Activated CD4-positive, alpha-beta memory T cell treated with anti-CD3 and anti-CD28 coated beads for 36 hours (primary cell): ENCODE data around the gene NPBWR2. TPM values are rescaled to one million over a fixed set of nuclear protein-coding genes. Genes with fewer than 3 reads are reported as not detected.
A peak's percentile ranks its signal among the peaks of the same experiment; 100 is the strongest.
"Not testable (repeated sequence)": the region's sequence is repeated elsewhere in the genome, so short reads cannot be mapped to it uniquely, and the experiment has no call there.

Experiments used
- CTCF ChIA-PET: fragments of 350-600 bp; sonication (Branson Sonifier 250); formaldehyde crosslinking; loops from one replicate; lab custom pipeline; 2021; ENCODE audit warnings: antibody characterized with exemption, inconsistent platforms; lab: Charles Lee
- POLR2A ChIA-PET: fragments of 350-600 bp; sonication (Branson Sonifier 250); formaldehyde crosslinking; loops from one replicate; lab custom pipeline; 2021; ENCODE audit warnings: antibody characterized with exemption; lab: Charles Lee
- DNase-seq: peaks from one replicate; pipeline ENCODE4 v3.0.0-alpha.2; 2020
- H3K27ac Mint-ChIP-seq: one replicate; pipeline ENCODE4 v1.8.0; 2021; ENCODE audit warnings: mixed read lengths
- H3K27me3 Mint-ChIP-seq: one replicate; pipeline ENCODE4 v1.8.0; 2021; ENCODE audit warnings: mixed read lengths
- H3K36me3 Mint-ChIP-seq: one replicate; pipeline ENCODE4 v1.8.0; 2021; ENCODE audit warnings: mixed read lengths
- H3K4me1 Mint-ChIP-seq: one replicate; pipeline ENCODE4 v1.8.0; 2021; ENCODE audit warnings: low read depth, mixed read lengths
- H3K4me3 Mint-ChIP-seq: one replicate; pipeline ENCODE4 v1.8.0; 2021; ENCODE audit warnings: mild to moderate bottlenecking, mixed read lengths
- H3K9me3 Mint-ChIP-seq: one replicate; pipeline ENCODE4 v1.8.0; 2021; ENCODE audit warnings: mixed read lengths
- intact Hi-C: fragments of 100-400 bp; cut with micrococcal nuclease; formaldehyde crosslinking; loops from one replicate; pipeline ENCODE4 v1.15.1; 2023
- total RNA-seq, 2 experiments: library from RNA; stranded (reverse); gene quantifications; one replicate each; pipeline ENCODE4 v1.2.3, GENCODE V29; 2021

The NPBWR2 gene
- total RNA-seq, 2 experiments from 2014 or later = not detected

DNA sequence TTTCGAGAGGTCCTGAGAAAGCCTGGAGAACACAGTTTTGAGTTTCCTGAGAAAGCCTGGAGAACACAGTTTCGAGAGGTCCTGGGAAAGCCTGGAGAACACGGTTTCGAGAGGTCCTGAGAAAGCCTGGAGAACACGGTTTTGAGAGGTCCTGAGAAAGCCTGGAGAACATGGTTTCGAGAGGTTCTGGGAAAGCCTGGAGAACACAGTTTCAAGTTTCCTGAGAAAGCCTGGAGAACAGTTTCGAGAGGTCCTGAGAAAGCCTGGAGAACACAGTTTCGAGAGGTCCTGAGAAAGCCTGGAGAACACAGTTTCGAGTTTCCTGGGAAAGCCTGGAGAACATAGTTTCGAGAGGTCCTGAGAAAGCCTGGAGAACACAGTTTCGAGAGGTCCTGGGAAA is 16.2 kb upstream of the NPBWR2 start:
- H3K27ac Mint-ChIP-seq, CTCF ChIA-PET, DNase-seq, H3K36me3 Mint-ChIP-seq, POLR2A ChIA-PET, H3K9me3 Mint-ChIP-seq, H3K4me3 Mint-ChIP-seq, H3K4me1 Mint-ChIP-seq: not testable (repeated sequence)
- peaks cover 11% of the 10 kb centered on the region for H3K27me3 Mint-ChIP-seq
- intact Hi-C loops = loop anchor here (10.0 kb wide), 1 partner anchor 59 kb away; the partner anchor contains the start of gene TCEA2

- H3K9me3 Mint-ChIP-seq, DNase-seq, H3K36me3 Mint-ChIP-seq, H3K4me1 Mint-ChIP-seq, H3K27me3 Mint-ChIP-seq, H3K4me3 Mint-ChIP-seq, POLR2A ChIA-PET, H3K27ac Mint-ChIP-seq: not testable (repeated sequence)
- CTCF ChIA-PET = interaction anchor here (0.7 to 4.2 kb wide), 3 partner anchors 22 to 143 kb away, joined by 3 to 33 read pairs (median 4); no protein-coding TSS in a partner anchor
- intact Hi-C loops = loop anchor here (10.0 kb wide), 1 partner anchor 58 kb away; the partner anchor contains the start of gene TCEA2
Measured at GRCh38 chr20:64122927-64123326, 15.6 kb upstream of the NPBWR2 start.

GRCh38 chr20:64121586-64121985 is 14.2 kb upstream of the NPBWR2 start:
- Mint-ChIP-seq H3K4me1 (peaks cover 8% of the 10 kb centered on the region), H3K9me3 (no peaks in the 10 kb centered on the region), H3K27ac (no peak overlapping the region), H3K27me3 (peaks cover 8% of the 10 kb centered on the region), H3K36me3 (no peaks in the 10 kb centered on the region), H3K4me3 (no peak overlapping the region)
- no peak for DNase-seq
- intact Hi-C loops = loop anchor here (10.0 kb wide), 1 partner anchor 57 kb away; the partner anchor contains the start of gene TCEA2
- CTCF ChIA-PET = interaction anchor here (0.8 to 4.6 kb wide), 10 partner anchors 10 to 625 kb away, joined by 3 to 51 read pairs (median 8); partner anchors contain the start of genes LKAAEAR1, PRPF6 and SAMD10
- POLR2A ChIA-PET = no interaction called here

DNA sequence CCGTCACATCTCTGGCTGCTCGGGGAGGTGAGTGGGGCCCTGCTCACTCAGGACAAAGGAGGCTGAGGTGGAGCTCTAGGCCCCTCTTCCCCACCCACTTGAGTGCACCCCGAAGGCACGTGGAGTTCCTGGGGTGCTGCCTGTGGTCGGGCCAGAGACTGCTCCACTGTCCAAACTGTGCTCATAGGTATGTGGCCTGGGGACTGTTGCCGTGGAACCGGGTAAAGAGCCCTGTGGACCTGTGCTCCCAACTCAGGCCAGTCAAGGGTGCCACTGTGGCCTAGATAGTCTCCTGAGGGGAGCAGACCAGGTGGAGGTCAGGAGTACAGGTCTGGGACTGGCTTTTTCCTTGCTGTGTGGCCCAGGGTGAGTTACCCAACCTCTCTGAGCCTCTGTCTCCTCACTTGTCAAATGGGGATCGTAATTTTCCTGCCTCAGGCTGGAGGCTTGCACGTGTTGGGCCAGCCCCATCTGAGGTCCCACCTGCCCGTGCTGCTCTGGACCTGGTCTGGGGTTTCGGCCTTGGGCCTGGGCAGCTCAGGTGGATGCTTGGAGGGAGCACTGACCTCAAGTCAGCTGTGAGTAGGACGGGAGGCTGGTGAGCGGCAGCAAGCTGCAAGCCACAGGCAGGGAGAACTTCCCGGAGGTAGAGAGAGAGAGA is 12.4 kb upstream of the NPBWR2 start:
- DNase-seq = no peak
- Mint-ChIP-seq H3K4me3 (peak overlapping the region; percentile 35), H3K9me3 (no peaks in the 10 kb centered on the region)

GRCh38 chr20:64119301-64119680 is 11.9 kb upstream of the NPBWR2 start:
- Mint-ChIP-seq H3K9me3 (no peaks in the 10 kb centered on the region), H3K27me3 (peaks cover 8% of the 10 kb centered on the region), H3K27ac (no peak overlapping the region), H3K4me3 (no peak overlapping the region), H3K4me1 (peaks cover 8% of the 10 kb centered on the region), H3K36me3 (no peaks in the 10 kb centered on the region)
- no peak for DNase-seq
- POLR2A ChIA-PET = no interaction called here
- intact Hi-C loops = no loop called here
- CTCF ChIA-PET = interaction anchor here (0.7 to 4.6 kb wide), 7 partner anchors 18 to 896 kb away, joined by 3 to 51 read pairs (median 17); partner anchors contain the start of genes LKAAEAR1, PRPF6, RGS19 and SAMD10

More for the DNA sequence above, 12.4 kb upstream of the NPBWR2 start:
- POLR2A ChIA-PET = no interaction called here
- intact Hi-C loops = loop anchor here (1.0 to 10.0 kb wide), 5 partner anchors 18 to 140 kb away; partner anchors contain the start of gene TCEA2
- H3K4me1 Mint-ChIP-seq = peaks cover 8% of the 10 kb centered on the region
- CTCF ChIA-PET = interaction anchor here (0.6 to 4.6 kb wide), 20 partner anchors 8 to 897 kb away, joined by 3 to 51 read pairs (median 6); partner anchors contain the start of genes LKAAEAR1, OPRL1, PRPF6 and PTK6
- peaks cover 8% of the 10 kb centered on the region for H3K27me3 Mint-ChIP-seq
- no peaks in the 10 kb centered on the region for H3K36me3 Mint-ChIP-seq
- no peak overlapping the region for H3K27ac Mint-ChIP-seq

DNA sequence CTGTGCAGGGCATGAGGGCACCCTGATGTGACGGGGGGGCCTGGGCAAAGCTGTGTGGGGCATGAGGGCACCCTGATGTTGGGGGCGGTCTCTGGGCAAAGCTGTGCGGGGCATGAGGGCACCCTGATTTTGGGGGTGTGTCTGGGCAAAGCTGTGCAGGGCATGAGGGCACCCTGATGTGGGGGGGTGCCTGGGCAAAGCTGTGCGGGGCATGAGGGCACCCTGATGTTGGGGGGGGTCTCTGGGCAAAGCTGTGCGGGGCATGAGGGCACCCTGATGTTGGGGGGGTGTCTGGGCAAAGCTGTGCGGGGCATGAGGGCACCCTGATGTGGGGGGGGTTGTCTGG is 10.0 kb upstream of the NPBWR2 start:
- intact Hi-C loops = not testable (repeated sequence)

DNA sequence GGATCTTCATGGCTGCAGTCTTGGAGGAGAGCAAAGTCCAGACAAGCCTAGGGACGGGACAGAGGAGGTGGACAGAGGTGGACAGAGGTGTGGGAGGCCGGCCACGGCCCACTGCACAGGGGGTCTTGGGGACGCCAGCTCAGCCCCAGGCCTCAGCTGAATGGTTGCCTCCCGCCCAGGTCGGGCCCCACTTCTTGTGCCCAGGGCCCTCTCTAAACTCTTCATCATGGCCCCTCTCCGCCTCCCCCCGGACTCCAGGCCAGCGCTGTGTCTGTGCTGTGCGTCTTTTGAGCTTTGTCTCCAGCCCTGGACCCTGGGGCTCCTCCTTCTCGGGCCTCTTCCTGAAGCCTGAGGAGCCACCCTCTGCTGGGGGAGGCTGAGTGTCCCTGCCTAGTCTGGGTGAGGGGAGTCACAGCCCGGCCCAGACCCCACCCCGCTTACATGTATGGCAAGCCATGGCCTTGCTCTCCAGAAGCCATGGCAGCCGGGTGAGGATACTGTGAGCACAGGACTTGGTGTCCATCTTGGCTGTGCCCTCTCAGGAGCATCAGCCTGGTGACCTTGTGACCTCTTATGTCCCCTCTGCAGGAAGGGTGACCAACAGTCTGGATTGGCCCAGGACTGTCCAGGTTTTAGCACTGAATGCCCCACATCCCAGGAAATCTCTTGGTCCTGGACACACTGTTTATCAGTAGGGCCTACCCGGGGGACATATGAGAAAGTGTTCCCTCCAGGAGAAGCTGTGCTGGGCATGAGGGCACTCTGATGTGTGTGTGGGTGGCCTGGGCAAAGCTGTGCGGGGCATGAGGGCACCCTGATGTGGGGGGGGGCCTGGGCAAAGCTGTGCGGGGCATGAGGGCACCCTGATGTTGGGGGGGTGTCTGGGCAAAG is 9.4 kb upstream of the NPBWR2 start:
- H3K36me3 Mint-ChIP-seq = no peaks in the 10 kb centered on the region
- H3K4me3 Mint-ChIP-seq = no peak overlapping the region
- POLR2A ChIA-PET = no interaction called here
- no peak for DNase-seq
- intact Hi-C loops = no loop called here
- H3K9me3 Mint-ChIP-seq = no peaks in the 10 kb centered on the region
- H3K27me3 Mint-ChIP-seq = peaks cover 4% of the 10 kb centered on the region
- H3K4me1 Mint-ChIP-seq = peaks cover 8% of the 10 kb centered on the region
- CTCF ChIA-PET = no interaction called here
- H3K27ac Mint-ChIP-seq = no peak overlapping the region

More for the DNA sequence above, 10.0 kb upstream of the NPBWR2 start:
- POLR2A ChIA-PET, H3K27me3 Mint-ChIP-seq, H3K27ac Mint-ChIP-seq, CTCF ChIA-PET, DNase-seq, H3K36me3 Mint-ChIP-seq, H3K4me3 Mint-ChIP-seq, H3K4me1 Mint-ChIP-seq, H3K9me3 Mint-ChIP-seq: not testable (repeated sequence)

- Mint-ChIP-seq H3K4me1 (peaks cover 8% of the 10 kb centered on the region), H3K27ac (no peak overlapping the region), H3K4me3 (no peak overlapping the region), H3K36me3 (no peaks in the 10 kb centered on the region), H3K27me3 (no peaks in the 10 kb centered on the region), H3K9me3 (no peaks in the 10 kb centered on the region)
- ChIA-PET CTCF (no interaction called here), POLR2A (no interaction called here)
- no peak for DNase-seq
- intact Hi-C loops = no loop called here
Measured at GRCh38 chr20:64116016-64116415, 8.7 kb upstream of the NPBWR2 start.

DNA sequence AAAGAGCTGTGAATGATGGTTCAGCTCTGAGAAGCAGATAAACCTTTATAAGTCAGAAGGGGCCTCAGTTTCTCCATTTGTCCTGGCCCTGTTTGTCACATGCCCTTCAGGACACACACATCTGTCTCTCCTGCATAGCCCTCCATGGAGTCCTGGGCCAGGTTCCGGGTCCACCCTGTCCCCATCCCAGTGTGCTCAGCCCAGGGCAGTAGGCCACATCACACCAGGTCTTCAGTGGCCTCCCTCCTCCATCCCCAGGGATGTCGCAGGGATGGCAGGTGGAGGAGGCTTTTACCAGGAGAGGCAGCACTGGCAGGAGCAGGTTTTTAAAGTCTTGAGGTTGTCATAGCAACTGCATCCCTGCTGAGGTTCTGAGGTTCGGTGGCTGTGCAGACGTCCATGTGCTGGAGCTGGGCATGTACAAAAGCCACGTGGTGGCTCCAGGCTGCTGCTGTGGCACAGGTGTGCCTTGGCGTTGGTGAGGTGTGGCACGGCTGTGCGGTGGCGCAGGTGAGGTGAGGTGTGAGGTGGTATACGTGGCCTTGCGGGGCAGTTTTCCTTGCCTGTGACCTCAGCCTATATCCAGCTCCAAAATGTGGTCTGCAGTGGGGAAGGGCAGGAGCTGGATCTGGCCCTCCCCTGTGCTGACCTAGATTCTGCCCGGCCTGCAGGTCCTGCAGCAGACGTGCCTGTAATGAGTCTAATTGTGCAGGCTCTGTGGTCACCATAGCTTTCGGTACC is 8.0 kb upstream of the NPBWR2 start:
- POLR2A ChIA-PET = no interaction called here
- Mint-ChIP-seq H3K4me3 (no peak overlapping the region), H3K4me1 (peaks cover 6% of the 10 kb centered on the region), H3K27ac (no peak overlapping the region), H3K27me3 (no peaks in the 10 kb centered on the region), H3K36me3 (no peaks in the 10 kb centered on the region), H3K9me3 (no peaks in the 10 kb centered on the region)
- intact Hi-C loops = no loop called here
- no peak for DNase-seq
- CTCF ChIA-PET = no interaction called here

- ChIA-PET POLR2A (no interaction called here), CTCF (no interaction called here)
- intact Hi-C loops = no loop called here
- no peaks in the 10 kb centered on the region for H3K36me3 Mint-ChIP-seq
- DNase-seq = no peak
- H3K27ac Mint-ChIP-seq = no peak overlapping the region
- no peak overlapping the region for H3K4me3 Mint-ChIP-seq
- no peaks in the 10 kb centered on the region for H3K4me1 Mint-ChIP-seq
- H3K27me3 Mint-ChIP-seq = no peaks in the 10 kb centered on the region
- no peaks in the 10 kb centered on the region for H3K9me3 Mint-ChIP-seq
Measured at GRCh38 chr20:64114356-64114971, 7.1 kb upstream of the NPBWR2 start.

DNA sequence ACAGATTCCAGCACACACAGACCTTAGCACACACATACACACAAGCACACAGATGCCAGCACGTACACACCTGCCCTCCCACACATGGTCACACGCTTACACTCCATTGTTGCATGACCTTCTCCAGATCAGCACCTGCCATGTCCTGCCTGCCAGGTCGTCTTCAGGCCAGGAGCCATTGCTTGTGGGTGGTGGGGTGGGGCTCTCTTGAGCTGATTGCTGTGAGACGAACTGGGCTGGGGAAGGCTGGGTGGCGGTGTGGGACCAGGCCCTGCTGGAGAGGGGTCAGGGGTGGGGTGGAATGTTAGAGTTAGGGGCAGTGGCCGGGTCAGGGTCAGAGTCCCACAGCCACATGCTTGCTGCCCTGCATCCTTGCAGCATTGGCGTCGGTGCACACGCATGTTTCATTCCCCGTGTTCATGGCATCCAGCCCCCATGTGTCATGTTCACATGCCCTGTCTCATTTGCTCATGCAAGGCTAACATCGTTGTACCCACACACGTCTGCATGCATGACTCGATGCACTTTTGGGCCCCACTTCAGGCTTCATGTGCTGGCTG is 6.5 kb upstream of the NPBWR2 start:
- Mint-ChIP-seq H3K36me3 (no peaks in the 10 kb centered on the region), H3K27ac (no peak overlapping the region), H3K4me1 (no peaks in the 10 kb centered on the region), H3K4me3 (no peak overlapping the region), H3K9me3 (no peaks in the 10 kb centered on the region), H3K27me3 (no peaks in the 10 kb centered on the region)
- intact Hi-C loops = no loop called here
- ChIA-PET CTCF (no interaction called here), POLR2A (no interaction called here)
- DNase-seq = no peak
